Karpas-422 (cell line): ENCODE results near the gene ITLN1. TPM values are rescaled to one million over a fixed set of nuclear protein-coding genes. Genes with fewer than 3 reads are reported as not detected.
"Not testable (repeated sequence)": the region's sequence is repeated elsewhere in the genome, so short reads cannot be mapped to it uniquely, and the experiment has no call there.

Source experiments
- DNase-seq: peaks from one replicate; pipeline ENCODE4 v3.0.0-alpha.2; 2015
- H2AFZ ChIP-seq: fragments of 200-600 bp; sonication (generic); 2 replicates; pipeline ENCODE4 v1.6.1; 2014; ENCODE audit warnings: antibody characterized with exemption, low read length, mixed read lengths
- H3K27ac ChIP-seq: fragments of 200-600 bp; sonication (generic); 2 replicates; pipeline ENCODE4 v1.5.1; 2014; ENCODE audit warnings: mild to moderate bottlenecking, low read length, moderate library complexity
- H3K27me3 ChIP-seq: fragments of 200-600 bp; sonication (generic); 2 replicates; pipeline ENCODE4 v1.6.1; 2014; ENCODE audit warnings: low read length, mixed read lengths
- H3K36me3 ChIP-seq: fragments of 200-600 bp; sonication (generic); 2 replicates; pipeline ENCODE4 v1.6.1; 2014; ENCODE audit warnings: low read length, mixed read lengths; ENCODE audit not compliant: insufficient read depth
- H3K4me1 ChIP-seq: fragments of 200-600 bp; sonication (generic); 2 replicates; pipeline ENCODE4 v1.6.1; 2014; ENCODE audit warnings: mild to moderate bottlenecking, low read length, mixed read lengths
- H3K4me2 ChIP-seq: fragments of 200-600 bp; sonication (generic); 2 replicates; pipeline ENCODE4 v1.6.1; 2014; ENCODE audit warnings: low read length, low read depth, mild to moderate bottlenecking; ENCODE audit not compliant: poor library complexity, severe bottlenecking
- H3K4me3 ChIP-seq: fragments of 200-600 bp; sonication (generic); 2 replicates; pipeline ENCODE4 v1.5.1; 2014; ENCODE audit warnings: mild to moderate bottlenecking, antibody characterized with exemption, low read length, mixed read lengths
- H3K79me2 ChIP-seq: fragments of 200-600 bp; sonication (generic); 2 replicates; pipeline ENCODE4 v1.6.1; 2014; ENCODE audit warnings: mild to moderate bottlenecking, low read length, mixed read lengths
- H3K9ac ChIP-seq: fragments of 200-600 bp; sonication (generic); 2 replicates; pipeline ENCODE4 v1.6.0; 2014; ENCODE audit warnings: low read length
- H3K9me2 ChIP-seq: fragments of 200-600 bp; sonication (generic), shearing (Covaris generic); replicated peaks from 2 replicates; pipeline ENCODE4 v1.6.0; 2014; ENCODE audit warnings: mild to moderate bottlenecking, low read length, moderate library complexity; ENCODE audit not compliant: insufficient read depth
- H3K9me3 ChIP-seq: fragments of 300-700, 200-600 bp; sonication (generic); 2 replicates; pipeline ENCODE4 v1.6.1; 2014; ENCODE audit warnings: low read length, mixed read lengths
- H4K20me1 ChIP-seq: fragments of 200-600 bp; sonication (generic); 2 replicates; pipeline ENCODE4 v1.6.1; 2014; ENCODE audit warnings: mild to moderate bottlenecking, antibody characterized with exemption, low read length, low read depth; ENCODE audit not compliant: insufficient read depth
- total RNA-seq: library from RNA; depleted of rRNA; stranded (reverse); fragments of >200 nt; shearing (Covaris generic); gene quantifications from 2 replicates; pipeline ENCODE4 v1.2.3, GENCODE V29; 2014; ENCODE audit warnings: low replicate concordance; rRNA removed

ITLN1 gene
- not detected in 2 replicates for total RNA-seq

DNA sequence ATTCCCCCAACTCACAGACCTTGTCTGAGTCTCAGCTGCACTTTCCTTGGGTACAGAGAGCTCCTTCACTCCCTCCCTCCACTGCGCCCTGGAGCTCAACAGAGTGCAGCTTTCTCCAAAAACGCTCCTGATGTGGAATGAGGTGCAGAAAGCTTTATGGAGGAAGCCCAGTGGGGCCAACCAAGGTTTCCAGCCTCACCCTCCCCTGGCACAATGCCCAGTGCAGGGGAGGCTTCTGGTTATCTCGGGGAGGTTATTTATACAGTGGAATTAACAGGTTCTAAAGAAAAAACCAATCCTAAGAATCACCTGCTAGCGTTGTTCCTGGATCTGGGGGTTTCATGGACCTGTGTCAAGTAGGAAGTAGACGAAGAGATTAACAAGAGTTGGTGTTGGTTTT, at the start of gene ITLN1:
Gene ITLN1, minus strand, starts transcription at position 139 of the 400 bp plus-strand sequence. CDS start 303 bp downstream, outside the sequence.
- Histone ChIP-seq H3K79me2 (no peaks in the 10 kb centered on the region), H3K27me3 (no peaks in the 10 kb centered on the region), H3K9me3 (no peaks in the 10 kb centered on the region), H3K9ac (no peak within 1 kb of the TSS), H3K9me2 (no peaks in the 10 kb centered on the region), H3K27ac (no peak within 1 kb of the TSS), H3K4me1 (no peaks in the 10 kb centered on the region), H3K36me3 (no peaks in the 10 kb centered on the region), H2AFZ (no peak within 1 kb of the TSS), H3K4me2 (no peak within 1 kb of the TSS), H4K20me1 (no peaks in the 10 kb centered on the region), H3K4me3 (no peak within 1 kb of the TSS)
- no peak for DNase-seq

- H3K27me3 ChIP-seq, H3K36me3 ChIP-seq, H3K27ac ChIP-seq, H3K9me2 ChIP-seq, H3K9ac ChIP-seq, H3K79me2 ChIP-seq, H2AFZ ChIP-seq, H3K4me1 ChIP-seq, H3K9me3 ChIP-seq, DNase-seq, H3K4me2 ChIP-seq, H3K4me3 ChIP-seq, H4K20me1 ChIP-seq: not testable (repeated sequence)
These were observed 48.3 kb upstream of the ITLN1 start for GRCh38 chr1:160933305-160933704.

GRCh38 chr1:160925652-160926244, 40.8 kb upstream of the ITLN1 start:
- Histone ChIP-seq H3K4me2 (no peak overlapping the region), H3K79me2 (no peaks in the 10 kb centered on the region), H3K4me3 (no peak overlapping the region), H2AFZ (no peak overlapping the region), H3K9me2 (no peaks in the 10 kb centered on the region), H3K9me3 (no peaks in the 10 kb centered on the region), H4K20me1 (no peaks in the 10 kb centered on the region), H3K27me3 (no peaks in the 10 kb centered on the region), H3K36me3 (no peaks in the 10 kb centered on the region), H3K9ac (no peak overlapping the region), H3K27ac (no peak overlapping the region), H3K4me1 (no peaks in the 10 kb centered on the region)
- no peak for DNase-seq

- Histone ChIP-seq H3K9me3 (no peaks in the 10 kb centered on the region), H3K9me2 (no peaks in the 10 kb centered on the region), H4K20me1 (no peaks in the 10 kb centered on the region), H2AFZ (no peak overlapping the region), H3K9ac (no peak overlapping the region), H3K4me1 (no peaks in the 10 kb centered on the region), H3K36me3 (no peaks in the 10 kb centered on the region), H3K27me3 (no peaks in the 10 kb centered on the region; the same call in 1 of the 2 replicates), H3K79me2 (no peaks in the 10 kb centered on the region), H3K4me3 (no peak overlapping the region), H3K4me2 (no peak overlapping the region), H3K27ac (no peak overlapping the region)
- DNase-seq = no peak
These were observed 40.0 kb upstream of the ITLN1 start for GRCh38 chr1:160924791-160925651.

- Histone ChIP-seq H3K27me3 (no peaks in the 10 kb centered on the region; the same call in 1 of the 2 replicates), H3K27ac (no peak overlapping the region), H4K20me1 (no peaks in the 10 kb centered on the region), H3K9ac (no peak overlapping the region), H3K4me3 (no peak overlapping the region), H2AFZ (no peak overlapping the region), H3K9me3 (no peaks in the 10 kb centered on the region), H3K9me2 (no peaks in the 10 kb centered on the region), H3K4me2 (no peak overlapping the region), H3K36me3 (no peaks in the 10 kb centered on the region), H3K79me2 (no peaks in the 10 kb centered on the region), H3K4me1 (no peaks in the 10 kb centered on the region)
- no peak for DNase-seq
These were observed 31.7 kb upstream of the ITLN1 start for GRCh38 chr1:160916666-160917065.

- H3K9me2 ChIP-seq, H3K36me3 ChIP-seq, H3K9ac ChIP-seq, H3K79me2 ChIP-seq, H3K27me3 ChIP-seq, H3K4me1 ChIP-seq, DNase-seq, H3K4me3 ChIP-seq, H3K27ac ChIP-seq, H3K9me3 ChIP-seq, H4K20me1 ChIP-seq, H3K4me2 ChIP-seq, H2AFZ ChIP-seq: not testable (repeated sequence)
These were observed 28.2 kb upstream of the ITLN1 start for GRCh38 chr1:160913229-160913628.

DNA sequence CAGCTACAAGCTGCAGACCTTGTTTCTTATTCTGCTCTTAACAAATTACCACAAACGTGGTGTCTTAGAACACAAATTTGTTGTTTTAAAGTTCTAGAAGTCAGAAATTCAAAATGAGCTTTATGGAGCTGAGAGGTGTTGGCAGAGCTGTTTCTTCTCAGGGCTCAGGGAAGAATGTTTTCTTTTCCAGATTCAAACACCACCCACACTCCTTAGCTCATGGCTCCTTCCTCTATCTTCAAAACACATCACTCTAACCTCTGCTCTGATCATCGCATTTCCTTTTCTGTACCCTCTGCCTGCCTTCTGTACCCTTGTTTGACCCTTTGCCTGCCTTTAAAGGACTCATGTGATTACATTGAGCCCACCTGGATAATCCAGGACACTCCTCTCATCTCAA, 26.9 kb upstream of the ITLN1 start:
- no peaks in the 10 kb centered on the region for H3K9me2 ChIP-seq
- no peak overlapping the region for H3K4me3 ChIP-seq
- no peaks in the 10 kb centered on the region for H3K27me3 ChIP-seq
- no peak overlapping the region for H3K27ac ChIP-seq
- no peaks in the 10 kb centered on the region for H4K20me1 ChIP-seq
- no peaks in the 10 kb centered on the region for H3K9me3 ChIP-seq
- H3K9ac ChIP-seq = no peak overlapping the region
- no peaks in the 10 kb centered on the region for H3K4me1 ChIP-seq
- no peak overlapping the region for H2AFZ ChIP-seq
- no peak overlapping the region for H3K4me2 ChIP-seq
- no peaks in the 10 kb centered on the region for H3K79me2 ChIP-seq
- H3K36me3 ChIP-seq = no peaks in the 10 kb centered on the region
- no peak for DNase-seq

DNA sequence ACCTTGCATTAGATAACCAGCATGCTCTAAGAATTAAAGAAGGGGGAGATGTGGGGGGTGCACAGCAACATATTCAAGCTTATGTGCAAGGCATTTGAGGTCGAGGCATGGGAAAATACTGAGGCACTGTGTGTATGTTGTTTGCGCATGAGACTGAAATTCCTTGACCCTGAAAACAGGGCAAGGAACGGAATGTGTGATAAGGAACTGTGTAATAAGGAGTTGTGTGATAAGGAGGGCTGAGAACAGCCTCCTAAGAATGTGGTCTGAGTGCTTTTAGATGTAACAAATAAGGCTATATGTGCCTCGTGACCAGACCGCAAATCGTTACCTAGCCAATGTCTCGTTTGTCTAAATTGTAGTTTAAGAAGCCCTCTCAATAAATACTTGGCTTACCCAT, 26.5 kb upstream of the ITLN1 start:
- DNase-seq = no peak
- H3K9me2 ChIP-seq = no peaks in the 10 kb centered on the region
- no peaks in the 10 kb centered on the region for H3K27me3 ChIP-seq
- no peak overlapping the region for H2AFZ ChIP-seq
- no peak overlapping the region for H3K4me3 ChIP-seq
- H3K36me3 ChIP-seq = no peaks in the 10 kb centered on the region
- no peak overlapping the region for H3K9ac ChIP-seq
- H3K9me3 ChIP-seq = no peaks in the 10 kb centered on the region
- no peaks in the 10 kb centered on the region for H4K20me1 ChIP-seq
- H3K4me2 ChIP-seq = no peak overlapping the region
- no peaks in the 10 kb centered on the region for H3K79me2 ChIP-seq
- H3K4me1 ChIP-seq = no peaks in the 10 kb centered on the region
- no peak overlapping the region for H3K27ac ChIP-seq
